Fibroblast of peridontal ligament (primary cell): ENCODE results near the gene PCSK7.
"Not testable (repeated sequence)": the region's sequence is repeated elsewhere in the genome, so short reads cannot be mapped to it uniquely, and the experiment has no call there.

Source experiments
- DNase-seq: peaks from one replicate; pipeline ENCODE4 v3.0.0-alpha.2; 2010; ENCODE audit errors: extremely low read depth

PCSK7 gene

GRCh38 chr11:117183724-117184349 is 48.0 kb downstream of the PCSK7 start:
- DNase-seq, result no peak

GRCh38 chr11:117183178-117183577 is 48.7 kb downstream of the PCSK7 start:
- not testable (repeated sequence) for DNase-seq

GRCh38 chr11:117182551-117182935 is 49.3 kb downstream of the PCSK7 start:
- DNase-seq, result no peak

- DNase-seq, result no peak
These were observed 50.0 kb downstream of the PCSK7 start for GRCh38 chr11:117181586-117182550.

GRCh38 chr11:117180661-117181585 is 51.0 kb downstream of the PCSK7 start:
- DNase-seq, result peak; percentile 69

- peak; percentile 75 for DNase-seq
These were observed 51.9 kb downstream of the PCSK7 start for GRCh38 chr11:117180020-117180419.

GRCh38 chr11:117179048-117179999 is 52.5 kb downstream of the PCSK7 start:
- peak; percentile 57 for DNase-seq

GRCh38 chr11:117178210-117179034 is 53.5 kb downstream of the PCSK7 start, which contains the start of gene SIDT2:
TSS of gene SIDT2 (plus strand) at chr11:117178743. CDS start at chr11:117179264, 521 bp downstream.
- DNase-seq, result peak; percentile 88

GRCh38 chr11:117177534-117178209 is 54.2 kb downstream of the PCSK7 start:
- no peak for DNase-seq

GRCh38 chr11:117176186-117176585 is 55.7 kb downstream of the PCSK7 start:
- DNase-seq, result no peak

GRCh38 chr11:117175781-117176180 is 56.1 kb downstream of the PCSK7 start:
- DNase-seq, result peak; percentile 55

- DNase-seq, result no peak
These were observed 56.8 kb downstream of the PCSK7 start for GRCh38 chr11:117175104-117175503.

GRCh38 chr11:117172724-117173421 is 59.0 kb downstream of the PCSK7 start:
- peak; percentile 62 for DNase-seq

- no peak for DNase-seq
These were observed 60.3 kb downstream of the PCSK7 start for GRCh38 chr11:117171404-117172061.

GRCh38 chr11:117171007-117171403 is 60.9 kb downstream of the PCSK7 start:
- DNase-seq, result no peak

GRCh38 chr11:117170210-117170609 is 61.7 kb downstream of the PCSK7 start:
- no peak for DNase-seq

GRCh38 chr11:117169736-117170135 is 62.1 kb downstream of the PCSK7 start:
- DNase-seq, result no peak

GRCh38 chr11:117166491-117166890 is 65.4 kb downstream of the PCSK7 start:
- DNase-seq, result peak; percentile 29
